Measurements from ENCODE around the gene ERBB2. TPM values are rescaled to one million over a fixed set of nuclear protein-coding genes. Genes with fewer than 3 reads are reported as not detected.

Gene ERBB2
- total and polyA plus RNA-seq, 10 of the 15 experiments (the other 5 are each of a cell fraction or from before 2014, with no cell fraction given), result 0.39 to 7.0 (median 4.3) TPM

GRCh38 chr17:39777534-39778365 lies 77.9 kb downstream of the ERBB2 start (continued):
- TF ChIP-seq SMC3 (IDR thresholded peaks at IDR 0.05; ENCODE audit: borderline replicate concordance, low read length), result 0 out of 2 replicates have a peak, but pooled peaks have one; percentile 3
- TF ChIP-seq IKZF1 (conservative IDR thresholded peaks at IDR 0.05), result peak; percentile 44; the same call in 1 of the 2 replicates
- TF ChIP-seq ESRRA (IDR thresholded peaks at IDR 0.05; ENCODE audit: low read length), result no peak
- TF ChIP-seq PAX8 (IDR thresholded peaks at IDR 0.05), result no peak
- TF ChIP-seq PRDM15 (CRISPR knock-in tag; IDR thresholded peaks at IDR 0.05), result no peak
- no peak for TF ChIP-seq RELA (IDR thresholded peaks at IDR 0.05; ENCODE audit: borderline replicate concordance, partially characterized antibody)
- peak; percentile 76 for TF ChIP-seq SPI1 (IDR thresholded peaks at IDR 0.05; ENCODE audit: borderline replicate concordance, insufficient read depth, low read depth, low read length)
- TF ChIP-seq ASH2L (IDR thresholded peaks at IDR 0.05; ENCODE audit: borderline replicate concordance, low read depth), result no peak
- peak; percentile 14; the same call in 1 of the 2 replicates for TF ChIP-seq TCF3 (IDR thresholded peaks at IDR 0.05; ENCODE audit: borderline replicate concordance, insufficient read depth, low read depth, low read length)
- 0 out of 2 replicates have a peak, but pooled peaks have one; percentile 15 for TF ChIP-seq POLR2AphosphoS2 (IDR thresholded peaks at IDR 0.05; ENCODE audit: low read depth, low read length)
- TF ChIP-seq ATF2 (IDR thresholded peaks at IDR 0.05; ENCODE audit: low read length), result peak; percentile 62; the same call in 1 of the 2 replicates
- TF ChIP-seq SIX5 (IDR thresholded peaks at IDR 0.05; ENCODE audit: low read depth, low read length, severe bottlenecking), result no peak
- TF ChIP-seq ZNF592 (IDR thresholded peaks at IDR 0.05), result no peak
- peak; percentile 10; the same call in 1 of the 2 replicates for TF ChIP-seq PAX5 (IDR thresholded peaks at IDR 0.05; ENCODE audit: borderline replicate concordance, low read depth, low read length)
- TF ChIP-seq NKRF (conservative IDR thresholded peaks at IDR 0.05), result 0 out of 2 replicates have a peak, but pooled peaks have one; percentile 43
- TF ChIP-seq RFX5 (IDR thresholded peaks at IDR 0.05; ENCODE audit: low read depth, low read length), result no peak
- peak in 1 of 2 experiments; percentile 90; a peak in 3 of 4 replicates for TF ChIP-seq BHLHE40 (IDR thresholded peaks at IDR 0.05; ENCODE audit: borderline replicate concordance in 1 of 2, low read depth in 2 of 2, low read length in 1 of 2)
